ENCODE measurements around the gene GMPS.
A peak's percentile ranks its signal among the peaks of the same experiment; 100 is the strongest.
"Not testable (repeated sequence)": the region's sequence is repeated elsewhere in the genome, so short reads cannot be mapped to it uniquely, and the experiment has no call there.

GMPS gene

GRCh38 chr3:155870133-155870944 is at the start of gene GMPS:
Gene GMPS, plus strand, starts transcription at chr3:155870650. Its CDS starts 221 bp downstream, at chr3:155870871.
- no peak for TF ChIP-seq ZNF274 (IDR thresholded peaks at IDR 0.05; ENCODE audit: low read depth, low read length)
- H3K4me3 ChIP-seq (ENCODE audit: low read length): peak within 1 kb of the TSS; percentile 91

- not testable (repeated sequence) for H3K4me3 ChIP-seq (ENCODE audit: low read length)
Observed at GRCh38 chr3:155828490-155829098, 41.9 kb upstream of the GMPS start.

GRCh38 chr3:155835341-155836071 is 34.9 kb upstream of the GMPS start:
- TF ChIP-seq ZNF274 (IDR thresholded peaks at IDR 0.05; ENCODE audit: low read depth, low read length): no peak
- H3K4me3 ChIP-seq (ENCODE audit: low read length): no peak overlapping the region

GRCh38 chr3:155843569-155843968 is 26.9 kb upstream of the GMPS start:
- no peak for TF ChIP-seq ZNF274 (IDR thresholded peaks at IDR 0.05; ENCODE audit: low read depth, low read length)
- no peak overlapping the region for H3K4me3 ChIP-seq (ENCODE audit: low read length)

GRCh38 chr3:155846119-155846518 is 24.3 kb upstream of the GMPS start:
- no peak overlapping the region for H3K4me3 ChIP-seq (ENCODE audit: low read length)

GRCh38 chr3:155847993-155848392 is 22.5 kb upstream of the GMPS start:
- no peak for TF ChIP-seq ZNF274 (IDR thresholded peaks at IDR 0.05; ENCODE audit: low read depth, low read length)
- no peak overlapping the region for H3K4me3 ChIP-seq (ENCODE audit: low read length)

More at GRCh38 chr3:155846119-155846518, 24.3 kb upstream of the GMPS start:
- TF ChIP-seq ZNF274 (IDR thresholded peaks at IDR 0.05; ENCODE audit: low read depth, low read length): no peak

- not testable (repeated sequence) for H3K4me3 ChIP-seq (ENCODE audit: low read length)
Observed at GRCh38 chr3:155849404-155849803, 21.0 kb upstream of the GMPS start.

GRCh38 chr3:155852341-155852740 is 18.1 kb upstream of the GMPS start:
- peak overlapping the region; percentile 76 for H3K4me3 ChIP-seq (ENCODE audit: low read length)
- no peak for TF ChIP-seq ZNF274 (IDR thresholded peaks at IDR 0.05; ENCODE audit: low read depth, low read length)

GRCh38 chr3:155853214-155854140 is 17.0 kb upstream of the GMPS start:
- TF ChIP-seq ZNF274 (IDR thresholded peaks at IDR 0.05; ENCODE audit: low read depth, low read length): no peak
- peak overlapping the region; percentile 76 for H3K4me3 ChIP-seq (ENCODE audit: low read length)

GRCh38 chr3:155854141-155854940 is 16.1 kb upstream of the GMPS start, which contains the start of gene SLC33A1:
Gene SLC33A1, minus strand, starts transcription at chr3:155854427. Its CDS starts 430 bp downstream, at chr3:155853997.
- TF ChIP-seq ZNF274 (IDR thresholded peaks at IDR 0.05; ENCODE audit: low read depth, low read length): no peak

GRCh38 chr3:155859859-155860258 is 10.6 kb upstream of the GMPS start:
- TF ChIP-seq ZNF274 (IDR thresholded peaks at IDR 0.05; ENCODE audit: low read depth, low read length): no peak
- H3K4me3 ChIP-seq (ENCODE audit: low read length): no peak overlapping the region

More at GRCh38 chr3:155854141-155854940, 16.1 kb upstream of the GMPS start, which contains the start of gene SLC33A1:
- peak within 1 kb of the TSS; percentile 76 for H3K4me3 ChIP-seq (ENCODE audit: low read length)

- not testable (repeated sequence) for H3K4me3 ChIP-seq (ENCODE audit: low read length)
Observed at GRCh38 chr3:155860424-155860823, 10.0 kb upstream of the GMPS start.
